Renal pelvis (tissue), 4 donors: ENCODE data around the gene FHAD1. TPM values are rescaled to one million over a fixed set of nuclear protein-coding genes. Genes with fewer than 3 reads are reported as not detected.

Experiments used
- DNase-seq: peaks from one replicate; pipeline ENCODE4 v3.0.0-alpha.2; 2013
- polyA plus RNA-seq, 3 donors: library from polyadenylated mRNA; unstranded; fragments of 120-200 nt; gene quantifications; one replicate each; pipeline ENCODE4 v1.2.1, GENCODE V29; 2013; ENCODE audit not compliant: insufficient read length in 3 of 3

FHAD1 gene
- polyA plus RNA-seq, 3 donors: 2.9 to 4.7 (median 3.5) TPM

- DNase-seq: no peak
These were observed 29.4 kb upstream of the FHAD1 start for GRCh38 chr1:15217654-15218053.

GRCh38 chr1:15218287-15219279 is 28.4 kb upstream of the FHAD1 start:
- DNase-seq: no peak

GRCh38 chr1:15219280-15220023 is 27.6 kb upstream of the FHAD1 start:
- no peak for DNase-seq

- no peak for DNase-seq
These were observed 27.0 kb upstream of the FHAD1 start for GRCh38 chr1:15220024-15220392.

DNA sequence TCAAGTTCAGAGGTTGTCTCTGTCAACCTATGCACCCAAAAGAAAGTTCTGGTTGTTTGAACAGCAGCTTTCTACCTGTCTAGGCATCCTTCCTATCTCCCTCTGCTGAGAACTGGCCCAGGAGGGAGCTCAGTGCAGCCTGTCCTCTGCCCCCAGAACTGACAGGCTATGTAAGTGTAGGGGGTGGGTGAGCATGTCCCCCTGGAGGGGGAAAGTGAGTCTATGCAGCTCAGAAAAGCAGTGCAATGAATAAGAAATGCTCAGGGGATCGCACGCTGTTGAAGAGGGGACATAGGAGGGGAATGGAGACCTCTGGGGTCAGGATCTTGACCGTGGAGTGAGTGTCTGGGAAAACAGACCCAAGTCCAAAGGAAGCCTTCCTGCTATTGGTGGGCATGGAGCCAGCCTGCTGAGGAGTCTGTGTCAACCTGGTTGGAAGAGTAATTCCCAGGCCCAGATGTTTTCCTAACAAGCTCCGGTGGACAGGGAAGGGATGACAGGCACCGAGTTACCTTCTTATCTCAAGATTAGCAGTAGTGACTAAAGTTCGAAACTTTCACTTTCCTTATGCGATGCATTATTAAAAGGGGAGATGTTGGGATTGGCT is 26.1 kb upstream of the FHAD1 start:
- DNase-seq: no peak

GRCh38 chr1:15222653-15223303 is 24.2 kb upstream of the FHAD1 start:
- DNase-seq: no peak

DNA sequence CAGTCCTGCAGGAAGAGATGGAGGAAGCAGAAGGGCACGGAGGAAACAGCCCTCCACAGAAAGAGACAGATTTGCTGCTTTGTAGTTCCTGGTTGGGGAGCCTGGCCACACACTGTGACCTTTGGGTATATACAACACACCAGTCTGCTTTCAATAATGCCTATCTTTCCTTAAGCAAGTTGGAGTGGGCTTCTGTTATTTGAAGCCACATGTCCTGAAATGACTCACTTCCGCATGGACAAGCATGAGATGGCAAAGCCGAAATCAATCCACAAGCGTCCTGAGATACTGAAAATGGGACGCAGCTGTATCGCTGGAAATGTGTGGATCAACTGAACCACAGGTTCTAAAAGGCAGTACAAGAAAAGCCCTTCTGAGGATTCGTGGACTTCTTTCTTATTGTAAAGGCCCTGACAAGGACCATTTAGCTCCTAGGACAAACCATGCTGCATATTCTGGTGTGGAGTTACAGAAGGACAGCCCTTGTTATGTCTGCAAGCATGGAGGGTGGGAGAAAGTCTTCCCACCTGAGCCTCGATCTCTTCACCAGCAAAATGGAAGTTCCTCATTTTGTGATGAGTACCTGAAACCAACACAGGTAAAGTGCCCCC is 22.7 kb upstream of the FHAD1 start:
- DNase-seq: no peak

GRCh38 chr1:15224974-15225373 is 22.0 kb upstream of the FHAD1 start:
- no peak for DNase-seq

DNA sequence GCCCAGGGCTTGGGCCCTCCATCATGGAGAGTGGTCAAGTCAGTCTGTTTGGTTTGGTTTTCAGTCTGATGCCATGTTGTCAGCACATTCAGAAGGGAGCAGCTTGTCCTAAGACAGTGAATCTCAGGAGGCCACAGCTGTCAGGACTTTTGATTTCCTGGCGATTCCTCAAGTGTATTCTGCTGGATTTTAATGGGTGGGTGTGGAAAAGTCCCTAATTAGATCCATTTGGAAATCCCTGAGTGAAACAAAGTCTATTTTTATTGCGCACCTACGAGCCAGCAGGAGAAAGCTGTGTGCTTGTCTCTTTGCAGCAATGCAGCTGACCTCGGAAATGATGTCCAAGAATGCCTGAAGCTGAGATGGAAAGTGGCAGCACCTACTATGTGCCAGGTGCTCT is 21.6 kb upstream of the FHAD1 start:
- DNase-seq: no peak

DNA sequence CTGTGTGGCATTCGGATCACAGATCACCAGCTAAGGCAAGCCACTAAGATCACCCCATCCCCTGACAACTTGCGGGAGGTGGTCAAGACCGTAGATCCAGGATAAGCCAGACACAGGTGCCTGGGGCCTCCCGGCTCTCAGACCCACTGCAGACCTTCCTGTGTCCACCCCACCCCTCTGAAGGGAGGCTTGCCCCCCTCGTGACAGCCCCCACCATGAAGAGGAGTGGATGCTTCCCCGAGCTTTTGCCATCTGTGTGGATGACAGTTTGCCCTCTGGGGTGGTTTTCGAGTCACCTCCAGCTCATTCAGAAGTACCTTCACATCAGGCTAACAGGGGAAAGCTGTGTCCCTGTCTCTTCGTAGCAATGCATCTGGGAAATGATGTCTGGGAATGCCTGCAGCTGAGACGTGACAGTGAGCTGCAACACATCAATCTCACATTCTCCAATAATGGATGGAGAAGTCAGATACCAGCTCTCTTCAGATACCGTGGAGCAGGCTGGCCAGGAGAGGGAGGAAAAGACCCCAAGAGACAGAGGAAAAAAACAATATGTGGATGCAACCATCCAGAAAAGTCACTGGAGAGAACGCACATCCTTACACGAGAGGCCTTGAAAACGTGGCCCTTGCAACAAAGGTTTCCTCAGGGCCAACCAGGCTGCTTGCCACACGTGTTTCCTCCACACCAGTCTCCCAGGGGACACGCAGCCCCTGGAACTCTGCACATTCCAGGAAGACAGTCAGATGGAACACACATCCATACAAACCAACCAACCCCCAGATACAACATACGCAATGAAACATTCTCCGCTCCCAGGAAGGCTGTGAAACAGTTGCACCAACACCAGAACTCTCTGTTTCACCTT is 20.4 kb upstream of the FHAD1 start:
- DNase-seq: peak; percentile 33

- DNase-seq: no peak
These were observed 17.3 kb upstream of the FHAD1 start for GRCh38 chr1:15229707-15230131.

DNA sequence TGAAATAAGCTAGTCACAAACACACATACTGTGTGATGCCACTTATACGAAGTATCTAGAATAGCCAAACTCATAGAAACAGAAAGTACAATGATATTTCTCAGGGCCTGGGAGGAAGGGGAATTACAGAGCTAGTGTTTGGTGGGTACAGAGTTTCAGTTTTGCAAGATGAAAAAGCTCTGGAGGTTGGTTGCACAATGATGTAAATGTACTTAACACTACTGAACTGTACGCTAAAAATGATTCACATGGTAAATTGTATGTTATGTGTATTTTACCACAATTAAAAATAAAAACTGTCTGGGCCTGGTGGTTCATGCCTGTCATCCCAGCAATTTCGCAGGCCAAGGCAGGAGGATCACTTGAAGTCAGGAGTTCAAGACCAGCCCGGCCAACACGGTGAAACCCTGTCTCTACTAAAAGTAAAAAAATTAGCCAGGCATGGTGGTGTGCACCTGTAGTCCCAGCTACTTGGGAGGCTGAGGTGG is 15.3 kb upstream of the FHAD1 start:
- no peak for DNase-seq

GRCh38 chr1:15233689-15234088 is 13.3 kb upstream of the FHAD1 start:
- DNase-seq: no peak

DNA sequence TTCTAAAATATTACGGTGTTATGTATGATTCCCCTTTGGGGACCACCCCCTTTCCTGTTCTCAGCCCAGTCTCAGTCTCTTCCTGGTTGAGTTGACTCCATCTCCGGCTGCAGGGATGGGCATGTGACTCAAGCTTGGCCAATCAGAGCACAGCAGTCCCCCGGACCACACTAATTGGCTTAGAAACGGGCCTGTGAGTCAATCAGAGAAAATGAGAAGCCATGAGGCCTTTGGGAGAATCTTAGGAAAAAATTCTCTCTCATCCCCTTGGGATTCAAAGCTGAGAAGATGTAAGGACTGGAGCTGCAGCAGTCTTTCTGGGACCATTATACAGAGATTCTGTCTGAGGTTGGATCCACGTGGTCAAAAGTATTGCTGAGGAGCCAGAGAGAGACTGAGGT is 10.7 kb upstream of the FHAD1 start:
- DNase-seq: no peak

GRCh38 chr1:15236746-15237145 is 10.3 kb upstream of the FHAD1 start:
- DNase-seq: no peak

DNA sequence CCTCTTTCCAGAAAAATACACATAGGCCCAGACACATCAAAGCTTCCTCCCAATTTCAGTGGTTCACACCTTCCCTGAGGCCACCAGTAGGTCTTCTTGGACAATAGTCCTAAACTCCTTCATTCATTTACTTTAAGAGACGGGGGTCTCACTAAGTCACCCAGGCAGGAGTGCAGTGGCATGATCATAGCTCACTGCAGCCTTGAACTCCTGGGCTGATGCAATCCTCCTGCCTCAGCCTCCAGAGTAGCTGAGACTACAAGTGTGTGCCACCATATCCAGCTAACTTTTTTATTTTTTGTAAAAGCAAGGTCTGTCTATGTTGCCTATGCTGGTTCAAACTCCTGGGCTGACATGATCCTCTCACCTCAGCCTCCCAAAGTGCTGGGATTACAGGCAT is 8.2 kb upstream of the FHAD1 start:
- no peak for DNase-seq

GRCh38 chr1:15242766-15243165 is 4.3 kb upstream of the FHAD1 start:
- DNase-seq: no peak

- no peak for DNase-seq
These were observed 3.6 kb upstream of the FHAD1 start for GRCh38 chr1:15243275-15244043.

- DNase-seq: no peak
These were observed 2.2 kb upstream of the FHAD1 start for GRCh38 chr1:15244813-15245212.
